T-helper 22 cell (primary cell): ENCODE data around the gene IL1RAP.

Source experiments
- DNase-seq: peaks from one replicate; pipeline ENCODE4 v3.0.0-alpha.2; 2020; ENCODE audit warnings: low read depth

Gene IL1RAP

GRCh38 chr3:190542846-190543245, 29.0 kb downstream of the IL1RAP start:
- DNase-seq, result no peak

GRCh38 chr3:190543671-190544070, 29.8 kb downstream of the IL1RAP start:
- no peak for DNase-seq

- DNase-seq, result no peak
Observed at GRCh38 chr3:190545191-190545590, 31.3 kb downstream of the IL1RAP start.

DNA sequence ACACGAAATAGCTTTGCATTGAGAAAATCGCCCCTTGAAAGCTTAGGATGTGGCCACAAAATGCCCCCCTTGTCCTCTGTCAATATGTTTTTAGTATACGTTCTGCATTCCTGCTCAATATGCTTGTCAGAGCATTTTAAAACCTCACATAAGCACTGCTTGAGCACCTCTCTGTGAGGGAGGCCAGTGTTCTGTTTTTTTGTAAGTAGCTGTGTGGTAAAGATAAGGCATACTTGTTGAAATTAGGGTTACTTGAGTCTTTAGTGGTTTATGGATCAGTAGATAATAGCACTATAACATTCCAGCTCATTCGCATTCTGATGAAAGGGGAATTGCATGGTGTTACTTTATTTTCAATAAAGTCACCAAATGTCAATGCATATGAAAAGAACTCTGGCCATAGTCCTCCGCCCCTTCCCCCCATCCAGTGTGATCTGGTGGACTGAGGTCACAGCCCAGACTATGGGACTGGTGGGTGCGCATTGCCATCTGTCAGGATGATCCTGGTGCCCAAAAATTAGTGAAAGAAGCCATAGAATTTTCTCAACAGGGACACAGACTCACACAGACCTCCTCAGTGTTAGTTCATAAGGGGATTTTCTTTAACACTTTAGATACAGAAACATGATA, 33.1 kb downstream of the IL1RAP start:
- no peak for DNase-seq

- no peak for DNase-seq
Observed at GRCh38 chr3:190548031-190548656, 34.3 kb downstream of the IL1RAP start.

GRCh38 chr3:190552021-190552420, 38.1 kb downstream of the IL1RAP start:
- DNase-seq, result no peak

DNA sequence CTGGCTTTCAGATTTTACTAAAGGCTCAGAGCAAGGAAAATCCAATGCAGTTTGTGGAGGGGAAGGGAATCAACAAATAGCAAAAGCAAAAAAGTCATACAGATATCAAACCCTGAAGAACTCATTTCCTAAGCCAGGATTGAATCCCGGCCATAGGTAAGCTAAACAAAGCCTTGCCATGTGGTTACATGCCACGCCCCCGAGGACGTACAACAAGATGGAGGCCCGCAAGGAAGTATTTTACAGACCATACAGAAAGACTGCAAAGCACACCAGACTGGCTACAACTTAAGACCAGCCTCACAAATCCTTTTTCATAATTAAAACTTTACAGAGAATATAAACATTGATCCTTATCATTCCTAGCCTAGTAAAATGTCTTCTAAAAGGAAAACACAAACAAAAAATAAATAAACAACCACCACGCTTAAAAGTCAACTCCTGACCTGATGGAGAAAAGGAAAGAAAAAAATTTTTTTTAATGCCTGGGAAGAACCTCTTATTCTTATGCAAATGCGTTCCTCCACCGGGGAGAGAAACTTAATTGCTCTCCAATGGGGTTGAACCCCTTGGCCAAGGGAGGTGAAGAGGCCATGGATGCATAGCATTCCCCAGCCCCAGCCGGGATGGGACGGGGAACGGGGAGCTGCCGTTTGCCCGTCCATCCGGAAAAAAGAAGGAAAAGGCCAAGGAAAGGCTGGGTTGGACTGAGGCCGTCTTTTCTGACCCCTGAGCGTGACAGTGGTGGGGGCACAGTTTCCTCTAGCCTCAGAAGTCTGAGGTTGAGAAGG, 39.3 kb downstream of the IL1RAP start:
- DNase-seq, result no peak

DNA sequence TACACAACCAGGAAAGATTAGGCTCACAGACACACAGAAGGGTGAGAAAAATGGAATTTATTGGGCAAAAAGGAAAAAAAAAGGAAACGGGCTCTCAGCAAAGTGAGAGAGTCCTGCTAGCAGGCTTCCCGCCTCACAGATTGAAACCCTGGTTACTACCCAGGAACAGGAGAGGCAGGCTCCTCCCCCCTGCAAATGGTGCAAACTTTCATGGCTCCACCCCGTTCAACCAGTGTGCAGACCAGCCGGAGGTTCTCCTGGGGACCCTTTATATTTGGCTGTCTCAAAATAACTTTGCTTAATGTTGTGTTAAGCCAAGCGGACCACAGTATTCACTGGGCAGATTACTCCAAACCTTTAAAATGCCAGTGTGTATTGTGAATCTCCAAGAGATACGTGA, 40.3 kb downstream of the IL1RAP start:
- no peak for DNase-seq

DNA sequence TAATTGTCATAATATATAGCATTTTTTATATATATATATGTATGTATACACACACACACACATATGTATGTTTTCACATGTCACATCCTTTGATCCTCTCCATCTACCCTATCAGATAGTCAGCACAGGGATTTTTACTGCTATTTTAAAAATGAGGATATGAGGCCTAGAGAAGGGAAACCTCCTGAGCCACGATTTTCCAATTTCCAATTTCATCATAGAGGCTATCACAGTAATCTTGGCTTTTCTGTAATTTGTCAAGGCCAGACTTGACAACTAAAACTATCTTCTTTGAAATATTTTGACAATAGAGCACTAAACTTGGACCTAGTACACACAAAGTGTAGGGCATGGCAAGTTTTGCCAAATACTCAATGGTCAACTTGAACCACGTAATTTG, 42.5 kb downstream of the IL1RAP start:
- no peak for DNase-seq

DNA sequence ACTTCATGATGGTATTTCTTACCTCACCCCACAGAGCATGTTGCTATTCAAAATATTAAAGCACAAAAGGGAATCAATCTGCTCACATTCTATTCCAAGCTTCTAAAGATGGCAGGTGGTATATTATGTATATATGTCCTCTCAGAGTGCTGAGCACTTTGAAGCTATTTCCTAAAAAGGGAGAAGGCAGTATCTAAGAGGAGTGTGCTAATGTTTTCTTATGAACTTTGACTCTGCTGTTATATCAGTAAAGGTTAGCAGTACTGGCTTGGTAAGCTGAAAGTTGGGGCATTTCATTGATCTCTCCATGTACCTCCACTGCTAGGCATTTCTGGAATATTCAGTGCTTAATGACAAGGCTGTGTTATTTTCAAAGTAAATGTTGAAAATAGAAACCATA, 43.4 kb downstream of the IL1RAP start:
- no peak for DNase-seq

DNA sequence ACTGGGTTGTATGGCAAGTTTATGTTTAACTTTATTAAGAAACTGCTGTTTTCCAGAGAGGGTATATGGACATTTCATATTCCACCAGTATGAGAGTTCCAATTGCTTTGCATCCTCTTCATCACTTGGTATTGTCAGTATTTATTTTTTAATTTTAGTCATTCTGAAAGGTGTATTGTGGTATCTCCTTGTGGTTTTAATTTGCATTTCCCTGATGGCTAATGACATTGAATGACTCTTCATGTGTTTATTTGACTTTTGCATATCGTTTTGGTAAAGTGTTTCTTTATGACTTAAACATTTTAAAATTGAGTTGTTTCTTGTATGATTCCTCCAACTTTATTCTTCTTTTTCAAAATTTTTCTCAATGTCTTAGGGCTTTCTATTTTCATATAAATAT, 44.4 kb downstream of the IL1RAP start:
- no peak for DNase-seq

GRCh38 chr3:190558796-190559195, 44.9 kb downstream of the IL1RAP start:
- no peak for DNase-seq

- no peak for DNase-seq
Observed at GRCh38 chr3:190560013-190560895, 46.4 kb downstream of the IL1RAP start.

DNA sequence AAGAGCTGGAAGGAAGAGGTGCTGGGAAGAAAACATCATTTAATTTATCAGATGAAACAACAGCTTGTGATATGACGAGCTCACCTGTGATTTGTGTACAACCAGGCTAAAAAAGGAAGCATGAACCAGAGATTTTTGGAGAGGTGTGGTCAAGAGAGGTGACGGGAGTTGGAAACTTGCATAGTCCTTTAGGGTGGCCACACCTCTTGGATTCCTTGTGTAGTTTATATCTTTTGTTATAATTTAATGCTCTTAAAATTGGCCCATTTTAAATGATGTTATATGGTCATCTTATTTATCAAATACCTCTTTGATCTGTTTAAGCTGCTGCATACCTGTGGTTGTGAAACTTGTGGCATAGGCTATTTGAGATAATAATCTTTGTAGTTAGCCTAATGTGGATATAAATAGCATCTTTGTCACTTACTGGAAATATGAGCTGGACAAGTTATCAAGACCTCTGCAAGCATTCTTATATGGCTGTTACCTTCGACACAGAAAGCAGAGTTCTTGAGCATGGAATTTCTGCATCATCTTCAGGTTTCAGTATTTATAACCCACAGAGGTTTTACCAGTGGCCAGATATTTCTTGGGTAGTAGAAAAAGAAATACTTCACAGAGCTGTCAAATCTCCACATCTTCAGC, 49.1 kb downstream of the IL1RAP start:
- no peak for DNase-seq

DNA sequence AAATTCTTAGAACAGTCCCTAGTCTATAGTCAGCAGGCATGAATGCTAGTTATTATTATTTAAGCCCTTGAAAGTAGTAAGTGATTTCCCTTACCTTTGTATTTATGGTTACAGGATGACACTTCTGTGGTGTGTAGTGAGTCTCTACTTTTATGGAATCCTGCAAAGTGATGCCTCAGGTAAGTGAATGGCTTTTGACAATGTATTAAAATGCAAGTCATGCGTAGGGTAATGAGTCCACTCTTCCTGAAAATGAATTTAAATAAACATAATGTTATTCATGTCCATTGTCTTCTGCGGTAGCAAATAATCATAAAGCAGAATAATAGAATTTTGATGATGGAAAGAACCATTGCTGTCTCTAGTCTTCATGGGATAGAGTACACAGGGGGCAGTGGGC, 50.3 kb downstream of the IL1RAP start:
- no peak for DNase-seq

DNA sequence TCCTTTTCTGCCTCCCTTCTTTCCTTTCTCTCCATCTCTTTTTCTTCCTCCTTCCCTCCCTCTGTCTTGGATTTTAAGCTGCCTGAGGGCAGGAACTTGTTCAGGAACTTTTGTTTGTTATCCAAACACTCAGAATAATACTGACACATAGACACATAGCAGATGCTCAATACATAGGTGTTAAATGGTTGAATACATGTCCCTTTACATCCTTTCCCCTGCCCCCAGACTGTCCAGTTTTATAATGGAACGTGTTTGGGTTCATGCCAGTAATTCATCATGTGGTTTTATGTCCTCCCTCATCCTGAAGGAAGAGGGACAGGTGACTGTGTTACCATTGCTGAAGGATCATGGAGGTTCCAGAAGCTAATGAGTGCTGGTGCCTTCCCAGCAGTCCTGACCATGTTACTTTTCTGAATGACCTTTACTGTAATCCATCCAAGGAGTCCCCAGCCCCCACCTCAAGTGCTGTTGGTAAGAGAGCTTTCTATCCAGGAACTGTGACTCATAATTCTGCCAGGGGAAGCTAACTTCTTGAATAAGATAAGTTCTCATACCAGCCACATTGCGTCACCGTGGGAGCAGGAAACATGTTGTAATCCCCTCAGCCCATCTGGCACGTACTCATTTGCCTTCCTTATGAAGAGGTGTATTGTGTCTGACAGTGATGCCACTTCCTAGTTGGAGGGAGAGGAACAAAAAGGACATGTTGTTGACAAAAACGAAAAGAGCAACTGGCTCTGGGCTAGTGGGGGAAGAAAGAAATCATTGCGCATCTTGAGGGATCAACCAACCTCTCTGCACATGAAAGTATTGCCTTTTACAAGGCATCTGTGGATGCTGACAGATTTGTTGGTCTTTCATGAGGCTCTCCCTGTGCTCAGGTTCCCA, 52.4 kb downstream of the IL1RAP start:
- DNase-seq, result no peak

DNA sequence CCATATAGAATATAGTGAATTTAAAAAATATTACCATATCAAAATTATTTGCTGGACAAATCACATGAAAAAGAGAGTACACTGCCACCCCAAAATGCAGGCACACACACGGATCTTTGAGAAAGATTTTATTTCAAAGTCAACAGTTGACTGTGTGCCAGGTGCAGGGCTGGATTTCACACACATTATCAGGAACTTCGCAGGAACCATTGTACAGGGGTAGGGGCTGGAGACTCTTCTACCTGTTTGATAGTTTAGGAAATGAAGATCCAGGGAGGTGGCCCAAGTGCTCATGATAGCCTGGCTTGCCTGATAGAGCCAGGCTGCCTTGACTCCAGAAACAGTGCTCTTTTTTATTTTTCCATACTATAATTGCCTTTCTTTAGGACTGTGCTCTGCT, 54.2 kb downstream of the IL1RAP start:
- DNase-seq, result no peak

- DNase-seq, result no peak
Observed at GRCh38 chr3:190574473-190574872, 60.6 kb downstream of the IL1RAP start.

DNA sequence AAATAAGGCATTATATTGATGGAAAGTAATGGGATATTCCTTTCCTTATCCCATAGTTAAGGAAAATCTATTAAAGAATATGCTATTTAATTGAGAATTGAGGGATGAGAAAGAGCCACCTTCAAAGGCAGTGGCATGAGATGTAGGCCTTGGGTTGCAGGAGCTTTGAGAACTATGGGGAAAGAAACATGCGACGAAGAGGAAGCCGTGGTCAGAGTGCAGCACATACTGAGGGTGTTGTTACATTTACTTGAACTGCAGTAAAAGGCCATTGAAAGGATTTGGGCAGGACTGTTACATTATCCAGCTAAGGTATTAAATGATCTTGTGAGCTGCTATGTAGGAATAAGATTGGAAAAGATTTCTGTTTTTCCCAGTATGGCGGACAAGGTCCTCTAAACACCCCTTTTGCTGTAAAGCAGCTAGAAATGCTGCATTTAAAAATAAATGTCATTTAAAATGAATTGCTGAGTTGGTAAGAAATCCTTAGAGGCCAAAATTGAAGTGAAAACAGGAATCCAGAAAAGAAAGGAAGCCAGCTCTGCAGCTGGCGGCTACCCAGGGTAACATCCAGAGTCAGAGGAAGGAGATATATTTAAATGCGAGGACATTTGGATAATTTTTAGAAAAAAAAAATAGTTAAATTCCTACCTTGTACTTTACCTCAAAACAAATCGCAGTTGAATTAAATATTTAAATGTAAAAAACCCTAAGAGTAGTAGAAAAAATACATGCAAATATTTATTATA, 61.7 kb downstream of the IL1RAP start:
- no peak for DNase-seq

DNA sequence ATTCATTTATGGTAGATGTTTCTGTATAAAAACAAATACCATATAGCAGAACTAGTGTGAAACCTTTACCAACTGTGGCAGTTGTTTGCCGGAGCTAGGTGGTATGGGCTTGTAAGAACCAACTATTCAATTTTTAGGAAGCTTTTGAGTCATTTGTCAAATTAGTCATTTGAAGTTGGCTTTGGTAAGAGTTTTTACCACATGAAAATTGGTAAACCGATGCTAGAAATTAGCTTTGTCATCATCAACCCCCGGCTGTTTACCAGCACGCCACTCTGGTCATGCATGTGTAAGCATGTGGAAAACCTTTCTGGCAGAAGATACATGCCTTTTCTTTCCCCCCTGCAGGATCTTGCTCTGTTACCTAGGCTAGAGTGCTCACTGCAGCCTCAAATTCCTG, 63.3 kb downstream of the IL1RAP start:
- DNase-seq, result no peak
